Measurements from ENCODE around the gene AATF.
"Not testable (repeated sequence)": the region's sequence is repeated elsewhere in the genome, so short reads cannot be mapped to it uniquely, and the experiment has no call there.

Gene AATF

GRCh38 chr17:37052450-37052849 is 103.7 kb downstream of the AATF start:
- DNase-seq = no peak

GRCh38 chr17:37054894-37055293 is 106.1 kb downstream of the AATF start:
- no peak for DNase-seq

GRCh38 chr17:37056622-37057021 is 107.9 kb downstream of the AATF start:
- DNase-seq = no peak

GRCh38 chr17:37059493-37059892 is 110.7 kb downstream of the AATF start:
- no peak for DNase-seq

- DNase-seq = no peak
These were observed 111.3 kb downstream of the AATF start for GRCh38 chr17:37060094-37060493.

GRCh38 chr17:37060928-37061327 is 112.2 kb downstream of the AATF start:
- no peak for DNase-seq

GRCh38 chr17:37062021-37062420 is 113.3 kb downstream of the AATF start:
- DNase-seq = no peak

GRCh38 chr17:37064206-37064605 is 115.5 kb downstream of the AATF start:
- DNase-seq = no peak

GRCh38 chr17:37064956-37065355 is 116.2 kb downstream of the AATF start:
- no peak for DNase-seq

GRCh38 chr17:37065486-37066321 is 117.0 kb downstream of the AATF start:
- no peak for DNase-seq

- no peak for DNase-seq
These were observed 117.8 kb downstream of the AATF start for GRCh38 chr17:37066322-37067255.

- no peak for DNase-seq
These were observed 118.9 kb downstream of the AATF start for GRCh38 chr17:37067555-37068111.

GRCh38 chr17:37068266-37068665 is 119.5 kb downstream of the AATF start:
- DNase-seq = no peak

- DNase-seq = no peak
These were observed 120.3 kb downstream of the AATF start for GRCh38 chr17:37069087-37069486.

- not testable (repeated sequence) for DNase-seq
These were observed 124.7 kb downstream of the AATF start for GRCh38 chr17:37073464-37073863.

GRCh38 chr17:37079065-37079708 is 130.4 kb downstream of the AATF start:
- DNase-seq = no peak

- no peak for DNase-seq
These were observed 131.0 kb downstream of the AATF start for GRCh38 chr17:37079735-37080134.

GRCh38 chr17:37081287-37081686 is 132.5 kb downstream of the AATF start:
- DNase-seq = no peak

- DNase-seq = no peak
These were observed 133.6 kb downstream of the AATF start for GRCh38 chr17:37082311-37082860.

- DNase-seq = no peak
These were observed 134.2 kb downstream of the AATF start for GRCh38 chr17:37082985-37083384.

- no peak for DNase-seq
These were observed 134.7 kb downstream of the AATF start for GRCh38 chr17:37083456-37083855.

- DNase-seq = no peak
These were observed 135.6 kb downstream of the AATF start for GRCh38 chr17:37084372-37084771.

- DNase-seq = no peak
These were observed 137.6 kb downstream of the AATF start for GRCh38 chr17:37086334-37086733.
